Neuronal stem cell (in vitro differentiated cells): Measurements from ENCODE around the gene SLC35C1.

Experiments used
- DNase-seq: peaks from one replicate; pipeline ENCODE4 v3.0.0-alpha.2; 2013; ENCODE audit warnings: low spot score
- H2AFZ ChIP-seq: one replicate; pipeline ENCODE4 v1.6.1; 2013; ENCODE audit warnings: mild to moderate bottlenecking, low read length, inconsistent platforms
- H2AK5ac ChIP-seq: 2 replicates; pipeline ENCODE4 v1.6.1; 2013; ENCODE audit warnings: low read depth, mild to moderate bottlenecking, inconsistent platforms, low read length, moderate library complexity, mixed read lengths
- H2BK120ac ChIP-seq: 2 replicates; pipeline ENCODE4 v1.6.1; 2013; ENCODE audit warnings: low read depth, mild to moderate bottlenecking, inconsistent platforms, low read length, moderate library complexity, mixed read lengths
- H2BK12ac ChIP-seq: one replicate; pipeline ENCODE4 v1.6.1; 2013; ENCODE audit warnings: low read length, inconsistent platforms
- H2BK15ac ChIP-seq: 2 replicates; pipeline ENCODE4 v1.6.1; 2013; ENCODE audit warnings: mild to moderate bottlenecking, low read length, inconsistent platforms, mixed read lengths
- H2BK5ac ChIP-seq: one replicate; pipeline ENCODE4 v1.6.1; 2013; ENCODE audit warnings: inconsistent platforms, mild to moderate bottlenecking, low read length, moderate library complexity
- H3K14ac ChIP-seq: one replicate; pipeline ENCODE4 v1.6.1; 2013; ENCODE audit warnings: low read length, inconsistent platforms
- H3K18ac ChIP-seq: 2 replicates; pipeline ENCODE4 v1.6.1; 2013; ENCODE audit warnings: low read length, inconsistent platforms
- H3K23ac ChIP-seq: 2 replicates; pipeline ENCODE4 v1.6.1; 2013; ENCODE audit warnings: low read depth, mild to moderate bottlenecking, mixed read lengths, low read length, inconsistent platforms; ENCODE audit not compliant: poor library complexity
- H3K27ac ChIP-seq: replicated peaks from 3 replicates; pipeline ENCODE4 v1.5.1; 2013; ENCODE audit warnings: low read length, inconsistent platforms
- H3K27me3 ChIP-seq, 3 experiments: 2 replicates each; pipeline ENCODE4 v1.6.1; 2013; ENCODE audit warnings: low read length in 3 of 3, mild to moderate bottlenecking in 2 of 3, inconsistent platforms in 1 of 3, low read depth in 1 of 3, mixed read lengths in 1 of 3, moderate library complexity in 1 of 3; ENCODE audit not compliant: control insufficient read depth in 3 of 3, insufficient read depth in 3 of 3
- H3K36me3 ChIP-seq, 2 donors: replicated peaks in 1 of 2; 2 replicates each; pipeline ENCODE4 v1.6.1; 2013; ENCODE audit warnings: low read length in 2 of 2; ENCODE audit not compliant: control insufficient read depth in 2 of 2, insufficient read depth in 2 of 2
- H3K4ac ChIP-seq: 2 replicates; pipeline ENCODE4 v1.6.1; 2013; ENCODE audit warnings: inconsistent platforms, mild to moderate bottlenecking, low read length, moderate library complexity
- H3K4me1 ChIP-seq, 2 donors: 1 replicate in 1 of 2; 2 replicates in 1 of 2; pipeline ENCODE4 v1.6.1; 2013; ENCODE audit warnings: low read length in 2 of 2, low read depth in 1 of 2; ENCODE audit not compliant: control insufficient read depth in 2 of 2, insufficient read depth in 1 of 2
- H3K4me2 ChIP-seq: one replicate; pipeline ENCODE4 v1.6.1; 2013; ENCODE audit warnings: mild to moderate bottlenecking, low read length, inconsistent platforms; ENCODE audit not compliant: insufficient read depth, poor library complexity, severe bottlenecking
- H3K4me3 ChIP-seq, 2 donors: 2 replicates each; pipeline ENCODE4 v1.5.1; 2013; ENCODE audit warnings: low read length in 2 of 2, mild to moderate bottlenecking in 2 of 2, inconsistent platforms in 1 of 2, moderate library complexity in 1 of 2
- H3K79me1 ChIP-seq: one replicate; pipeline ENCODE4 v1.6.1; 2013; ENCODE audit warnings: low read depth, mild to moderate bottlenecking, inconsistent platforms, low read length, moderate library complexity
- H3K9ac ChIP-seq: one replicate; pipeline ENCODE4 v1.6.1; 2013; ENCODE audit warnings: mild to moderate bottlenecking, low read depth, low read length, inconsistent platforms; ENCODE audit not compliant: poor library complexity
- H3K9me3 ChIP-seq, 2 donors: replicated peaks in 1 of 2; 2 replicates each; pipeline versions ENCODE3 to v1.6.1; 2013; ENCODE audit warnings: low read length in 2 of 2, mild to moderate bottlenecking in 2 of 2, inconsistent platforms in 1 of 2, low read depth in 1 of 2, mixed read lengths in 1 of 2, moderate library complexity in 1 of 2; ENCODE audit not compliant: control insufficient read depth in 2 of 2, insufficient read depth in 1 of 2
- H4K8ac ChIP-seq: one replicate; pipeline ENCODE4 v1.6.1; 2013; ENCODE audit warnings: low read depth, mild to moderate bottlenecking, inconsistent platforms, low read length, moderate library complexity
- H4K91ac ChIP-seq: one replicate; pipeline ENCODE4 v1.6.1; 2013; ENCODE audit warnings: low read length, low read depth, mild to moderate bottlenecking, inconsistent platforms; ENCODE audit not compliant: poor library complexity
- WGBS, 2 donors: extraction: QIAGEN DNeasy Blood & Tissue Kit; methylation state at CpG; one replicate each; pipeline ENCODE4 v1.1.7; 2013; ENCODE audit warnings: missing lambda C conversion rate in 2 of 2, mixed read lengths in 1 of 2; ENCODE audit not compliant: insufficient read length in 2 of 2, insufficient replicate concordance in 1 of 2; ENCODE audit errors: extremely low coverage in 2 of 2; 5-methylcytosine and 5-hydroxymethylcytosine counted together

The SLC35C1 gene

GRCh38 chr11:45788887-45789286 is 16.1 kb upstream of the SLC35C1 start:
- Histone ChIP-seq H3K23ac (no peak overlapping the region), H4K8ac (no peak overlapping the region), H2AK5ac (no peak overlapping the region), H3K9me3 (no peaks in the 10 kb centered on the region), H3K18ac (no peak overlapping the region), H3K4ac (no peak overlapping the region), H2BK12ac (no peak overlapping the region), H2BK120ac (no peak overlapping the region), H3K4me2 (no peak overlapping the region), H2BK5ac (no peak overlapping the region), H3K14ac (no peak overlapping the region), H3K79me1 (no peaks in the 10 kb centered on the region), H2BK15ac (no peak overlapping the region), H3K36me3 (no peaks in the 10 kb centered on the region), H2AFZ (no peak overlapping the region), H3K27ac (no peak overlapping the region), H3K9ac (no peak overlapping the region), H3K27me3 (no peaks in the 10 kb centered on the region), H3K4me3 (no peak overlapping the region), H4K91ac (no peak overlapping the region), H3K4me1 (no peaks in the 10 kb centered on the region)
- no CpG with 5 or more reads among the region's 3 CpGs for WGBS, 2 donors
- DNase-seq: no peak

GRCh38 chr11:45791524-45791923 is 13.4 kb upstream of the SLC35C1 start:
- H3K36me3 ChIP-seq: no peaks in the 10 kb centered on the region
- no peak overlapping the region for H2BK120ac ChIP-seq
- no peak overlapping the region for H2BK5ac ChIP-seq
- no peaks in the 10 kb centered on the region for H3K9me3 ChIP-seq
- H2AFZ ChIP-seq: no peak overlapping the region
- H4K8ac ChIP-seq: no peak overlapping the region
- no peak overlapping the region for H2BK15ac ChIP-seq
- no CpG with 5 or more reads among the region's 1 CpG for WGBS, 2 donors
- H3K4me1 ChIP-seq: no peaks in the 10 kb centered on the region
- H2BK12ac ChIP-seq: no peak overlapping the region
- DNase-seq: no peak
- no peak overlapping the region for H3K4me2 ChIP-seq
- H3K4me3 ChIP-seq: no peak overlapping the region
- H3K14ac ChIP-seq: no peak overlapping the region
- no peaks in the 10 kb centered on the region for H3K79me1 ChIP-seq
- H3K4ac ChIP-seq: no peak overlapping the region
- no peak overlapping the region for H3K18ac ChIP-seq
- no peak overlapping the region for H4K91ac ChIP-seq
- no peak overlapping the region for H3K9ac ChIP-seq
- H3K27me3 ChIP-seq: peaks cover 0 to 18% (median 0%) of the 10 kb centered on the region in 3 experiments
- H2AK5ac ChIP-seq: no peak overlapping the region
- no peak overlapping the region for H3K27ac ChIP-seq
- H3K23ac ChIP-seq: no peak overlapping the region

GRCh38 chr11:45794169-45794568 is 10.8 kb upstream of the SLC35C1 start:
- H3K4ac ChIP-seq: no peak overlapping the region
- H2BK120ac ChIP-seq: no peak overlapping the region
- no peak for DNase-seq
- H2AFZ ChIP-seq: no peak overlapping the region
- no CpG with 5 or more reads among the region's 3 CpGs for WGBS, 2 donors
- H3K79me1 ChIP-seq: no peaks in the 10 kb centered on the region
- no peak overlapping the region for H3K23ac ChIP-seq
- H2BK15ac ChIP-seq: no peak overlapping the region
- H3K4me1 ChIP-seq: no peaks in the 10 kb centered on the region
- H3K14ac ChIP-seq: no peak overlapping the region
- H4K91ac ChIP-seq: no peak overlapping the region
- no peak overlapping the region for H3K18ac ChIP-seq
- no peaks in the 10 kb centered on the region for H3K36me3 ChIP-seq
- no peak overlapping the region for H3K4me2 ChIP-seq
- no peak overlapping the region for H3K4me3 ChIP-seq
- no peak overlapping the region for H3K27ac ChIP-seq
- H3K27me3 ChIP-seq: peaks cover 0 to 38% (median 0%) of the 10 kb centered on the region in 3 experiments
- H3K9ac ChIP-seq: no peak overlapping the region
- no peak overlapping the region for H2AK5ac ChIP-seq
- H3K9me3 ChIP-seq: no peaks in the 10 kb centered on the region
- no peak overlapping the region for H2BK5ac ChIP-seq
- no peak overlapping the region for H4K8ac ChIP-seq
- H2BK12ac ChIP-seq: no peak overlapping the region

- H3K36me3 ChIP-seq: no peaks in the 10 kb centered on the region
- H2BK120ac ChIP-seq: no peak overlapping the region
- no peak overlapping the region for H3K4me2 ChIP-seq
- H3K9ac ChIP-seq: no peak overlapping the region
- no peak overlapping the region for H3K23ac ChIP-seq
- no peak overlapping the region for H4K91ac ChIP-seq
- WGBS, 2 donors: no CpG with 5 or more reads among the region's 5 CpGs
- H4K8ac ChIP-seq: no peak overlapping the region
- no peak overlapping the region for H2AK5ac ChIP-seq
- no peak overlapping the region for H3K27ac ChIP-seq
- peak overlapping the region; percentile 17 for H2AFZ ChIP-seq
- DNase-seq: no peak
- no peaks in the 10 kb centered on the region for H3K4me1 ChIP-seq
- peak overlapping the region; percentile 29 for H3K18ac ChIP-seq
- H2BK15ac ChIP-seq: no peak overlapping the region
- H3K79me1 ChIP-seq: no peaks in the 10 kb centered on the region
- H2BK5ac ChIP-seq: no peak overlapping the region
- no peak overlapping the region for H3K14ac ChIP-seq
- no peak overlapping the region for H3K4ac ChIP-seq
- peaks cover 0 to 38% (median 0%) of the 10 kb centered on the region in 3 experiments for H3K27me3 ChIP-seq
- no peaks in the 10 kb centered on the region for H3K9me3 ChIP-seq
- H3K4me3 ChIP-seq: no peak overlapping the region
- H2BK12ac ChIP-seq: no peak overlapping the region
Observed at GRCh38 chr11:45795379-45795778, 9.6 kb upstream of the SLC35C1 start.
